Uterus (tissue), 4 donors: ENCODE data around the gene ARRDC1. TPM values are rescaled to one million over a fixed set of nuclear protein-coding genes. Genes with fewer than 3 reads are reported as not detected.
"Not testable (repeated sequence)": the region's sequence is repeated elsewhere in the genome, so short reads cannot be mapped to it uniquely, and the experiment has no call there.

Source experiments
- DNase-seq, 2 donors: peaks; one replicate each; pipeline ENCODE4 v3.0.0-alpha.2; 2019 to 2020
- H3K27ac ChIP-seq, 2 donors: fragments of 200-600 bp; sonication (generic); 1 replicate in 1 of 2; 2 replicates in 1 of 2; pipeline ENCODE4 v1.5.1; 2016 to 2018
- H3K27me3 ChIP-seq, 2 donors: fragments of 200-600 bp; sonication (generic); one replicate each; pipeline ENCODE4 v1.5.1; 2018 to 2019; ENCODE audit warnings: control low read depth in 1 of 2
- H3K36me3 ChIP-seq, 2 donors: fragments of 200-600 bp; sonication (generic); one replicate each; pipeline ENCODE4 v1.5.1; 2019; ENCODE audit warnings: control low read depth in 1 of 2
- H3K4me1 ChIP-seq, 2 donors: fragments of 200-600 bp; sonication (generic); one replicate each; pipeline ENCODE4 v1.5.1; 2018 to 2019; ENCODE audit warnings: control low read depth in 1 of 2
- H3K4me3 ChIP-seq, 2 donors: fragments of 200-600 bp; sonication (generic); 1 replicate in 1 of 2; 2 replicates in 1 of 2; pipeline ENCODE4 v1.5.1; 2018 to 2019; ENCODE audit warnings: mild to moderate bottlenecking in 1 of 2
- H3K9me3 ChIP-seq, 2 donors: fragments of 200-600 bp; sonication (generic); one replicate each; pipeline ENCODE4 v1.5.1; 2019; ENCODE audit warnings: control low read depth in 1 of 2
- POLR2A ChIP-seq, 2 donors: fragments of 450-650 bp; IDR thresholded peaks; one replicate each; pipeline ENCODE4 v1.6.1; 2016; ENCODE audit warnings: antibody characterized with exemption in 2 of 2, mild to moderate bottlenecking in 1 of 2, moderate library complexity in 1 of 2
- intact Hi-C: fragments of 100-400 bp; cut with DNase I; formaldehyde crosslinking; loops from one replicate; pipeline ENCODE4 v1.15.1; 2023; ENCODE audit warnings: low total_unique reads
- total RNA-seq, 4 donors: library from RNA; depleted of rRNA in 3 of 4; stranded (reverse); fragments of >200 nt in 3 of 4; gene quantifications; one replicate each; pipeline versions ENCODE4 v1.1.0 to v1.2.4, GENCODE V29; 2014 to 2023
- TF ChIP-seq, protein P1 (sequence below), 4 experiments: fragments of 200-600 bp in 2 of 4; fragments of 450-650 bp in 2 of 4; sonication (generic) in 2 of 4; IDR thresholded peaks; one replicate each; pipeline ENCODE4 v1.5.1; 2016 to 2019; ENCODE audit warnings: antibody characterized with exemption in 4 of 4, mild to moderate bottlenecking in 2 of 4, moderate library complexity in 1 of 4
- donor health status: DM: yes; HTN: yes; CAD: no.

The ARRDC1 gene
- total RNA-seq, 4 donors from 2014 or later, result 10.3 to 25.1 (median 21.3) TPM

GRCh38 chr9:137564817-137565411 lies 40.6 kb upstream of the ARRDC1 start:
- no peak for DNase-seq
- intact Hi-C loops, result no loop called here

DNA sequence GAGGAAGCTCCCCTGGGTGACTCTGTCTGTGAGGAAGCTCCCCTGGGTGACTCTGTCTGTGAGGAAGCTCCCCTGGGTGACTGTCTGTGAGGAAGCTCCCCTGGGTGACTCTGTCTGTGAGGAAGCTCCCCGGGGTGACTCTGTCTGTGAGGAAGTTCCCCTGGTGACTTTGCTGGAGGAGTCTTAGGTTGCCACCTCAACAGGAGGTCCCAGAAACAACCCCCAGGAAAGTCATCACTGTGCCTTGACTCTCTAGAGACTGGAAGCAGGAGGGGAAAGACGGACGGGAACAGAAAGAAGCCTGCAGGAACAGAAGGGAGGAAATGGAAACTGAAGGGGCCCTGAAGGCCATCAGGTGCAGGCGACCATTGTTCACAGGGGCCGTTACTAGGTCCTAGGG lies 37.0 kb upstream of the ARRDC1 start:
- H3K9me3 ChIP-seq, H3K27me3 ChIP-seq, H3K4me3 ChIP-seq, DNase-seq, H3K4me1 ChIP-seq, H3K27ac ChIP-seq, H3K36me3 ChIP-seq, intact Hi-C loops: not testable (repeated sequence)

More at GRCh38 chr9:137564817-137565411, 40.6 kb upstream of the ARRDC1 start:
- Histone ChIP-seq H3K4me1 (no peaks in the 10 kb centered on the region), H3K9me3 (no peaks in the 10 kb centered on the region), H3K27ac (no peak overlapping the region), H3K27me3 (no peaks in the 10 kb centered on the region), H3K4me3 (no peak overlapping the region), H3K36me3 (no peaks in the 10 kb centered on the region)
- TF ChIP-seq POLR2A (IDR thresholded peaks at IDR 0.05), result no peak
- TF ChIP-seq, protein P1, sequence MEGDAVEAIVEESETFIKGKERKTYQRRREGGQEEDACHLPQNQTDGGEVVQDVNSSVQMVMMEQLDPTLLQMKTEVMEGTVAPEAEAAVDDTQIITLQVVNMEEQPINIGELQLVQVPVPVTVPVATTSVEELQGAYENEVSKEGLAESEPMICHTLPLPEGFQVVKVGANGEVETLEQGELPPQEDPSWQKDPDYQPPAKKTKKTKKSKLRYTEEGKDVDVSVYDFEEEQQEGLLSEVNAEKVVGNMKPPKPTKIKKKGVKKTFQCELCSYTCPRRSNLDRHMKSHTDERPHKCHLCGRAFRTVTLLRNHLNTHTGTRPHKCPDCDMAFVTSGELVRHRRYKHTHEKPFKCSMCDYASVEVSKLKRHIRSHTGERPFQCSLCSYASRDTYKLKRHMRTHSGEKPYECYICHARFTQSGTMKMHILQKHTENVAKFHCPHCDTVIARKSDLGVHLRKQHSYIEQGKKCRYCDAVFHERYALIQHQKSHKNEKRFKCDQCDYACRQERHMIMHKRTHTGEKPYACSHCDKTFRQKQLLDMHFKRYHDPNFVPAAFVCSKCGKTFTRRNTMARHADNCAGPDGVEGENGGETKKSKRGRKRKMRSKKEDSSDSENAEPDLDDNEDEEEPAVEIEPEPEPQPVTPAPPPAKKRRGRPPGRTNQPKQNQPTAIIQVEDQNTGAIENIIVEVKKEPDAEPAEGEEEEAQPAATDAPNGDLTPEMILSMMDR (IDR thresholded peaks at IDR 0.05), result no peak

GRCh38 chr9:137569609-137570203 lies 35.8 kb upstream of the ARRDC1 start:
- H3K4me3 ChIP-seq, result no peak overlapping the region
- TF ChIP-seq POLR2A (IDR thresholded peaks at IDR 0.05), result no peak
- TF ChIP-seq, protein P1 (IDR thresholded peaks at IDR 0.05), result no peak
- intact Hi-C loops, result no loop called here
- no peak for DNase-seq
- H3K27me3 ChIP-seq, result no peaks in the 10 kb centered on the region
- H3K9me3 ChIP-seq, result no peaks in the 10 kb centered on the region
- H3K27ac ChIP-seq, result no peak overlapping the region
- no peaks in the 10 kb centered on the region for H3K36me3 ChIP-seq
- no peaks in the 10 kb centered on the region for H3K4me1 ChIP-seq

DNA sequence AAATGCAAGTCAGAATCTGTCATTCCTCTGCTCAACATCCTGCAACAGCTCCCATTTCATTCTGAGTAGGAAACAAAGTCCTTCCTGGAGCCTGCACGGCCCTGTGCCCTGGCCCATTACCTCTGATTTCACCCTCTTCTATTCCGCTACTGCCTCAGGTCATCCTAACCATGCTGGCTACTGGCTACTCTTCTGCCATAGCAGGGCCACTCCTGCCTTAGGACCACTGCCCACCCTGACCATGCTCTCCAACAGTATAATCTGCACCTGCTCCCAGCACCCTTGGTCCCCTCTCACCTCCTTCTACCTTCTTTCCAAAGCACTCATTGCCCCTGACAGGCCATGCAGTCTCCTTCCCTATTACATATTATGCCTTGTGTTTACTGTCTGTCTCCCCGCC lies 34.9 kb upstream of the ARRDC1 start:
- H3K27me3 ChIP-seq, result no peaks in the 10 kb centered on the region
- TF ChIP-seq, protein P1 (IDR thresholded peaks at IDR 0.05), result no peak
- TF ChIP-seq POLR2A (IDR thresholded peaks at IDR 0.05), result no peak
- H3K4me3 ChIP-seq, result no peak overlapping the region
- no peak overlapping the region for H3K27ac ChIP-seq
- no peaks in the 10 kb centered on the region for H3K9me3 ChIP-seq
- intact Hi-C loops, result no loop called here
- H3K36me3 ChIP-seq, result no peaks in the 10 kb centered on the region
- DNase-seq, result no peak
- H3K4me1 ChIP-seq, result no peaks in the 10 kb centered on the region

- no peak overlapping the region for H3K4me3 ChIP-seq
- intact Hi-C loops, result no loop called here
- H3K27ac ChIP-seq, result no peak overlapping the region
- H3K9me3 ChIP-seq, result no peaks in the 10 kb centered on the region
- H3K4me1 ChIP-seq, result peaks cover 3 to 5% of the 10 kb centered on the region in 2 donors
- no peaks in the 10 kb centered on the region for H3K27me3 ChIP-seq
- no peak for DNase-seq
- H3K36me3 ChIP-seq, result no peaks in the 10 kb centered on the region
- no peak for TF ChIP-seq POLR2A (IDR thresholded peaks at IDR 0.05)
- TF ChIP-seq, protein P1 (IDR thresholded peaks at IDR 0.05), result no peak
These were observed 31.3 kb upstream of the ARRDC1 start for GRCh38 chr9:137574192-137574591.
